ENCODE results near the gene UBE4B. TPM values are rescaled to one million over a fixed set of nuclear protein-coding genes. Genes with fewer than 3 reads are reported as not detected.
A peak's percentile ranks its signal among the peaks of the same experiment; 100 is the strongest.

The UBE4B gene
- total and polyA plus RNA-seq, 2 experiments from 2014 or later: 28.4 to 115 TPM

GRCh38 chr1:10087210-10087609 lies 54.5 kb downstream of the UBE4B start:
- no peak for TF ChIP-seq CREB1 (CRISPR knock-in tag; IDR thresholded peaks at IDR 0.05; ENCODE audit: low read depth)
- TF ChIP-seq, protein P1, sequence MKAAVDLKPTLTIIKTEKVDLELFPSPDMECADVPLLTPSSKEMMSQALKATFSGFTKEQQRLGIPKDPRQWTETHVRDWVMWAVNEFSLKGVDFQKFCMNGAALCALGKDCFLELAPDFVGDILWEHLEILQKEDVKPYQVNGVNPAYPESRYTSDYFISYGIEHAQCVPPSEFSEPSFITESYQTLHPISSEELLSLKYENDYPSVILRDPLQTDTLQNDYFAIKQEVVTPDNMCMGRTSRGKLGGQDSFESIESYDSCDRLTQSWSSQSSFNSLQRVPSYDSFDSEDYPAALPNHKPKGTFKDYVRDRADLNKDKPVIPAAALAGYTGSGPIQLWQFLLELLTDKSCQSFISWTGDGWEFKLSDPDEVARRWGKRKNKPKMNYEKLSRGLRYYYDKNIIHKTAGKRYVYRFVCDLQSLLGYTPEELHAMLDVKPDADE (IDR thresholded peaks at IDR 0.05): no peak
- TF ChIP-seq, protein P2, sequence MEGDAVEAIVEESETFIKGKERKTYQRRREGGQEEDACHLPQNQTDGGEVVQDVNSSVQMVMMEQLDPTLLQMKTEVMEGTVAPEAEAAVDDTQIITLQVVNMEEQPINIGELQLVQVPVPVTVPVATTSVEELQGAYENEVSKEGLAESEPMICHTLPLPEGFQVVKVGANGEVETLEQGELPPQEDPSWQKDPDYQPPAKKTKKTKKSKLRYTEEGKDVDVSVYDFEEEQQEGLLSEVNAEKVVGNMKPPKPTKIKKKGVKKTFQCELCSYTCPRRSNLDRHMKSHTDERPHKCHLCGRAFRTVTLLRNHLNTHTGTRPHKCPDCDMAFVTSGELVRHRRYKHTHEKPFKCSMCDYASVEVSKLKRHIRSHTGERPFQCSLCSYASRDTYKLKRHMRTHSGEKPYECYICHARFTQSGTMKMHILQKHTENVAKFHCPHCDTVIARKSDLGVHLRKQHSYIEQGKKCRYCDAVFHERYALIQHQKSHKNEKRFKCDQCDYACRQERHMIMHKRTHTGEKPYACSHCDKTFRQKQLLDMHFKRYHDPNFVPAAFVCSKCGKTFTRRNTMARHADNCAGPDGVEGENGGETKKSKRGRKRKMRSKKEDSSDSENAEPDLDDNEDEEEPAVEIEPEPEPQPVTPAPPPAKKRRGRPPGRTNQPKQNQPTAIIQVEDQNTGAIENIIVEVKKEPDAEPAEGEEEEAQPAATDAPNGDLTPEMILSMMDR (conservative IDR thresholded peaks at IDR 0.05; ENCODE audit: low read depth in 2 of 2): no peak
- no peak for TF ChIP-seq NANOG (IDR thresholded peaks at IDR 0.05; ENCODE audit: borderline replicate concordance)
- no peak for TF ChIP-seq EZH2 (IDR thresholded peaks at IDR 0.05; ENCODE audit: low read depth, unreplicated experiment)
- no peak for TF ChIP-seq ZNF114 (CRISPR knock-in tag; IDR thresholded peaks at IDR 0.05)
- H3K27ac Mint-ChIP-seq: no peak overlapping the region
- H3K36me3 Mint-ChIP-seq (ENCODE audit: low read depth): peaks cover 7% of the 10 kb centered on the region
- Histone ChIP-seq H3K4me2 (no peak overlapping the region), H3K27ac (ENCODE audit: low read depth) (no peak overlapping the region), H2AFZ (no peak overlapping the region), H3K9me2 (ENCODE audit: insufficient read depth) (no peaks in the 10 kb centered on the region), H3F3A (replicated peaks; ENCODE audit: low read depth) (no peaks in the 10 kb centered on the region), H3K4me1 (ENCODE audit: insufficient read depth) (no peaks in the 10 kb centered on the region), H3K36me3 (ENCODE audit: insufficient read depth) (no peaks in the 10 kb centered on the region), H3K79me2 (replicated peaks; ENCODE audit: insufficient read depth) (peaks cover 70% of the 10 kb centered on the region), H3K27me3 (ENCODE audit: insufficient read depth) (no peaks in the 10 kb centered on the region), H3K4me3 (no peak overlapping the region), H4K20me1 (replicated peaks; ENCODE audit: insufficient read depth) (peaks cover 3% of the 10 kb centered on the region; the same call in 1 of the 2 replicates)
- no peaks in the 10 kb centered on the region for H3K27me3 Mint-ChIP-seq (ENCODE audit: insufficient read depth, low read depth, poor library complexity)
- H3K9me3 Mint-ChIP-seq: no peaks in the 10 kb centered on the region; the same call in 2 of the 3 replicates
- peaks cover 4% of the 10 kb centered on the region; the same call in 2 of the 3 replicates for H3K4me1 Mint-ChIP-seq
- ATAC-seq (no peak), DNase-seq (ENCODE audit: low spot score) (no peak)
- H3K4me3 Mint-ChIP-seq: no peak overlapping the region

- no peaks in the 10 kb centered on the region for H3K9me2 ChIP-seq (ENCODE audit: insufficient read depth)
These were observed 69.2 kb downstream of the UBE4B start for GRCh38 chr1:10101929-10102328.

More at GRCh38 chr1:10101929-10102328, 69.2 kb downstream of the UBE4B start:
- no peaks in the 10 kb centered on the region for H3K79me2 ChIP-seq (replicated peaks; ENCODE audit: insufficient read depth)
- Mint-ChIP-seq H3K9me3 (no peaks in the 10 kb centered on the region; the same call in 2 of the 3 replicates), H3K27ac (no peak overlapping the region), H3K4me3 (no peak overlapping the region), H3K4me1 (no peaks in the 10 kb centered on the region), H3K36me3 (ENCODE audit: low read depth) (peaks cover 45% of the 10 kb centered on the region), H3K27me3 (ENCODE audit: insufficient read depth, low read depth, poor library complexity) (peaks cover under 1% of the 10 kb centered on the region)
- H4K20me1 ChIP-seq (replicated peaks; ENCODE audit: insufficient read depth): peaks cover 5% of the 10 kb centered on the region; the same call in 1 of the 2 replicates
- TF ChIP-seq, protein P2 (conservative IDR thresholded peaks at IDR 0.05; ENCODE audit: low read depth in 2 of 2): peak in 1 of 2 experiments; percentile 37; a peak in 3 of 4 replicates
- TF ChIP-seq NANOG (IDR thresholded peaks at IDR 0.05; ENCODE audit: borderline replicate concordance): no peak
- H3K4me3 ChIP-seq: no peak overlapping the region
- no peak overlapping the region; the same call in 1 of the 2 replicates for H3K27ac ChIP-seq (ENCODE audit: low read depth)
- no peaks in the 10 kb centered on the region for H3K4me1 ChIP-seq (ENCODE audit: insufficient read depth)
- H3K27me3 ChIP-seq (ENCODE audit: insufficient read depth): no peaks in the 10 kb centered on the region
- no peak overlapping the region for H3K4me2 ChIP-seq
- no peaks in the 10 kb centered on the region for H3F3A ChIP-seq (replicated peaks; ENCODE audit: low read depth)
- DNase-seq (ENCODE audit: low spot score) (no peak), ATAC-seq (no peak)
- H2AFZ ChIP-seq: no peak overlapping the region
- peaks cover 17% of the 10 kb centered on the region for H3K36me3 ChIP-seq (ENCODE audit: insufficient read depth)

Data from GM23338 (cell line).